Stimulated activated CD4-positive, alpha-beta T cell treated with anti-CD3 and anti-CD28 coated beads, Interleukin-1b, Interleukin-23, amount 100 ng/mL, for 24 hours (primary cell): Measurements from ENCODE around the gene RTKN2.

Experiments
- DNase-seq, 4 experiments: peaks; one replicate each; pipeline ENCODE4 v3.0.0-alpha.2; 2020; ENCODE audit warnings: low read depth in 4 of 4, low spot score in 1 of 4

Gene RTKN2

DNA sequence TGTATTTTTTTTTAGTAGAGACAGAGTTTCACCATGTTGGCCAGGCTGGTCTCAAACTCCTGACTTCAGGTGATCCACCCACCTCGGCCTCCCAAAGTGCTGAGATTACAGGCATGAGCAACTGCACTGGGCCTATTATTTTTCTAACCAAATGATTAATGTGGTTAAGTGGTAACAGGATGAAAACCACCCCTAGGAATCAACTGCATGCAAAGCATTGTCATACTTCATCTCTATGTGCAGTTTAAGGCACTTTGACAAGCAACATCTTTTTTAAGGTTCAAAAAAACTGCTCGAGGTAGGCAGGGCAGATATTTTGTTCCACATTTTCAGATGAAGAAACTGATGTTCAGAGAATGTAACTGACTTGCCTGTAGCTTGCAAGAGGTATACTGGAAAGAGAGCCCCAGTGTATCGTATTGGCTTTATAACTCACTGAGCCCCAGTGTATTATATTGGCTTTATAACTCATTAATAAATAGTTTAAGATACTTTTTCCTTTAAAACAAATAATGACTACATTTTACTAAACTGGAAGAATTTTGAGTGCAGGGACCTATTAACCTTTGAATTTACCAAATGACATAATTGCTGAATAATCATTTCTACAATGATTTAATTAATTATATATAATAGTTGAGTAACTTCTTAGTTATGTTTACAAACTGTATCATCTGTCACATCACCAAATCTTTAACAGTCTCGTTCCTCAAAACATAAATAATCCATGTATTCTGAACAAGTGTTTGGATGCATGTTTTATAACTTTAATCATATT, 38.1 kb downstream of the RTKN2 start:
- no peak for DNase-seq

- DNase-seq = no peak
These were observed 43.3 kb downstream of the RTKN2 start for GRCh38 chr10:62225362-62225761.

GRCh38 chr10:62224606-62225005, 44.0 kb downstream of the RTKN2 start:
- DNase-seq = no peak

- no peak for DNase-seq
These were observed 51.0 kb downstream of the RTKN2 start for GRCh38 chr10:62217683-62218082.

- DNase-seq = no peak
These were observed 54.2 kb downstream of the RTKN2 start for GRCh38 chr10:62214364-62214874.

DNA sequence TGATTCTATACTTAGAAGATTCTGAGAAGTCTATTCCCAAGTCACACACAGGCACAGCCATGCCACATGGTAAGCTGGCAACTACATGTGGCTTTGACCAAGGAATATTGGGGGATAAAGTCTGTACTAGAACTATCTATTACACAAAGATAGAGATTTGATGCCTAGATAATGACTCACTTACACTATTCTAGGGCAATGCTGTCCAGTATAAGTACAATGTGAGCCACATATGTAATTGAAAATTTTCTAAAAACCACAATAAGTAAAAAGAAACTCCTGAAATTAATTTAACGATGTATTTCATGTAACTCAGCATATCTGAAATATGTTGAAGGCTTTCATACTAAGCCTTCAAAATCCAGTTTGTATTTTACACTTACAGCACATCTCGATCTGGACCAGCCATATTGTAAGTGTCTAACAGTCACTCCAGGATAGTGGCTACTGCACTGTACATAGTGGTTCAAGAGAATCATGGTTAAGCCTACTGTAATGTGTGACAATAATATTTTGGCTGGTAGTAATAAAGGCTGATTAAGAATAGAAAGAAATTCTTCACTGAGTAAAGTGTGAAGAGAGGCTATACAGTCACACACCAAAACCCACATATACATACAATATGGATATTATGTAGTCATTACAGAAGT, 62.8 kb downstream of the RTKN2 start:
- no peak for DNase-seq

DNA sequence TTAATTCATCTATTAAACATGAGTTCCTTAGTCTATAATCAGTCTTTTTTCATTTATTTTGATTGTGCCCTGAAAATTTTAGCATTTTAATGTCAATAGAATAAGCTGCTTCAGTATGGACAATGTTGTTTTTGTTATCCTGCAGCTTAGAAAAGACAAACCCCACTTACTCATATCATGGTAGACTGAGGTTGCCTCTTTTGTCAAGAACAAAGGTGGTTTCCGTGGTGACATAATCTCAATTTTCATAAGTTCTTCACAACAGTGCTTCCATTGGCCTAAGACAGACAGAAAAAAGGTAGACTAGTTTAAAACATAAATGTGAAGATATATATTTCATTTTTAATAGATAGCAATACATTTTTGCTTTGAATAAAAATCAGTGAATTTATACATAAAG, 69.1 kb downstream of the RTKN2 start:
- no peak for DNase-seq

DNA sequence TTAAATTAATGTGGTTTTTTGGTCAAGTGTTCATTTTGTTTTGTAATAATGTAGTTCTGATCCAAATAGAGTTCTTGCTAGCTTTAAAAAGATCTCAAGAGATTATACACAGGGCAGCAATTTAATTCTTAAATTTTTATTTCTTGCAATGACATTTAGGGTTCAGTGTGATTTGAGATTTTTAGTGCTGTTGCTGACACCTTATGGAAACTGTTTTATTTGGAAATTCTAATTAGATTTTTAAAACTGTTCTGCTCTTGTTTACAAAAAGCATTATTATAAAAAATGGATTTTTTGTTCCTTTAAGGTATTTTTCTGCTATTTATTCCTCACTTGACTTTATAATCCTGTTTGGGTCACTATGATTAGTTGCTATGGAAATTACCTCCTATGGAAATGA, 72.1 kb downstream of the RTKN2 start:
- DNase-seq = no peak

- no peak for DNase-seq
These were observed 73.0 kb downstream of the RTKN2 start for GRCh38 chr10:62195675-62195926.

- no peak for DNase-seq
These were observed 73.5 kb downstream of the RTKN2 start for GRCh38 chr10:62194924-62195674.

DNA sequence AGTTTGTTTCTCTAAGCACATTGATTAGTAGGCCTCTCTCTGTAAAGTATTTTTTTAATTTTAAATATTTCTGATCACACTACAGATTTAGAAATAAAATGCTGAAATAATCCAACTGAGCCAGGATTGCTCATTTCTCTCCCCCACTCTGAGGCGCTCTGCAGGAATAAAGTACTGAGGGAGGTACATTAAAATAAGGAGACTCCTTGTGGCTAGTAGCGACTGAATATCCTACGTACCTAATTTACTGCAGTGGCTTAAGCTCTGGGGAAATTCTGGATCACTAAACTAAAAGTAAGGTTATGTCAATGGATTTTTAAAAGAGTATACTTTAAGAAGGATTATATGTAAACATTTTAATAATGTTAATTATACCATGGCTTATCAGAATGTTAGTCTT, 75.2 kb downstream of the RTKN2 start:
- no peak for DNase-seq

- DNase-seq = no peak
These were observed 79.5 kb downstream of the RTKN2 start for GRCh38 chr10:62189131-62189530.

DNA sequence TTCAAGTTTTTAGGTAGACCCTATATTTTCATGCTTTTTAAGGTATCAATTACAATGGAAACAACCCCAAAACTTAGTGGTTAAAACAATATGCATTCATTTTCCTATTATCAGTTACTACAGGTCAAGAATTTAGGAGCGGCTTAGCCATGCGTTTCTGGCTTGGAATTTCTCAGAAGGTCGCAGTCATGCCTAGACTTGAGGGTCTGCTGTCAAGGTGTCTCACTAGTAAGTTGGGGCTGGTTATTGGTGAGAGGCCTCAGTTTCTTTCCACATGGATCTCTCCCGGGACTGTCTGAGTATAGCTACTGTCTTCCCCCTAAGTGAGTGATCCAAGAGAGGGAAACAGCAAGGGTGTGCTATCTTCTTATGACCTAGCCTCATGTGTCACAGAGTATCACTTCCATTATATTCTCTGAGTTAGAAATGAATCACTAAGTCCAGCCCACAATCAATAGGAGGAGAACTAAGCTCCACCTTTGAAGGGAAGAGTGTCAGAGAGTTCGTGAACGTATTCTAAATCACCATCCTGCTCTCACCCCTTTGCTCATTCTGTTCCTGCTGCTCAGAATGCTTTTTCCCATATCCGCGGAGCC, 80.5 kb downstream of the RTKN2 start:
- DNase-seq = no peak

DNA sequence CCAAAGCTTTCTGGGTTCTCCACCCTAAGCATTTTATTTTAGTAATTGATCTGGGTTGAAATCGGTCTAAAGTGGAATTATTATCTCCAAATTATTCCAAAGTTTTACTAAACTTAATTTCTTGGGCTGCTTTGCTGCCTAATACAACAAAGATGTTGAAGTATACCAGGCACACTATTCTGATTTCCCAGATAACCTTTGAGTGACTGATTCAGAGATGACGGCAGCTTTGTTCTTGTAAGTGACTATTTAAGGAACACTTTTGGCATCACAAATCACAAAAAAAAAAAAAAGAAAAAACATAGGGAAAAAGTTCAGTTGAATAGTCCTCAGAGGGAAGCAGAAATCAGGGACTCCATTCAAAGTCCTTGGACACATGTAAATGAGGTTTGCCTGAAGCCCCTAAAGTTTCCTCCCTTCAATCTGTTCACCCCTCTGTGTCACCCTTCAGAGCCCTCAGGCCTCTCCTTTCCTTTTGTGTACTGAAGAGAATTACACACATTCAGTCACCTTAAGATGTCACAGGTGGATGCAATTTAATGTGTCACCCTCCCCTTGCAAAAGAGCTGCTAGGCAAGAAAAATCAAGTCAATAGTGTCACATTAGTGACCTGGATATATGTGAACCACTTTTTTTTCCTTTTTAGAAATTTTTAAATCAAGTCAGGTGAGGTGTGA, 81.5 kb downstream of the RTKN2 start:
- DNase-seq = no peak

DNA sequence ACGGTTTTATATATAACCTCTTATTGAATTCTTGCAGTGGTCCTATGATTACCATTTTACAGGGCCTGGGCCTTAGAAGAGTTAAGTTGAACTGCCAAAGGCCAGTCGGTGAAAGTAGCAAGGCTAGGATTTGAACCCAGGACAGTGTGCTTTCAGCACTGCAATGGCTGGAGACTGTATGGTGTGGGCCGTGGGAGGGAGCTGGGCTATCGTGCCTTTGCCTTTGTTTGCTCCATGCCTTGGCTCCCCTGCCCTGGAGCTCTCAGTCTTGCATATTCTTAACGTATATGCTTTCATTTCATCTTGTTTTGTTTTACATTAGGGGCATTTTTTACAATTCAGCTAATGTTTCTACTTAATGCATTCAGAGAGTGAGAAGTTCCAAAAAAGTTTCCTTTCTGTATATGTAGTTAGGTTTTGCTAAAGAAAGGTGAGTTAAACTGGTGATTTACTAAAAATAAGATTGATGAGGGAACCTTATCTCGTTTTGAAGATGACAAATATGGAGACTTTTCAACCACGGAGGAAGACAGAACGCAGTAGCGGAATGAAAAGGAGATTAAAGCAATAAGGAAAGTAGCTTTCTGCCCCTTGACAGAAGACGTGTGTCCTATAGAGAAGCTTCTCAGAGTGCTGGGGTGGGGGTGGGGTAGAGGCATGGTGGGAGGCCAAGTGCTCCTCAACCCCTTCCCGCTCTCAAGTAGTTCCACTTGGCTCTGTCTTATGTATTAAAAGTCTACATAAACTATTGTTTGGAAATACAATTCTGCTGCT, 82.5 kb downstream of the RTKN2 start:
- DNase-seq = no peak

DNA sequence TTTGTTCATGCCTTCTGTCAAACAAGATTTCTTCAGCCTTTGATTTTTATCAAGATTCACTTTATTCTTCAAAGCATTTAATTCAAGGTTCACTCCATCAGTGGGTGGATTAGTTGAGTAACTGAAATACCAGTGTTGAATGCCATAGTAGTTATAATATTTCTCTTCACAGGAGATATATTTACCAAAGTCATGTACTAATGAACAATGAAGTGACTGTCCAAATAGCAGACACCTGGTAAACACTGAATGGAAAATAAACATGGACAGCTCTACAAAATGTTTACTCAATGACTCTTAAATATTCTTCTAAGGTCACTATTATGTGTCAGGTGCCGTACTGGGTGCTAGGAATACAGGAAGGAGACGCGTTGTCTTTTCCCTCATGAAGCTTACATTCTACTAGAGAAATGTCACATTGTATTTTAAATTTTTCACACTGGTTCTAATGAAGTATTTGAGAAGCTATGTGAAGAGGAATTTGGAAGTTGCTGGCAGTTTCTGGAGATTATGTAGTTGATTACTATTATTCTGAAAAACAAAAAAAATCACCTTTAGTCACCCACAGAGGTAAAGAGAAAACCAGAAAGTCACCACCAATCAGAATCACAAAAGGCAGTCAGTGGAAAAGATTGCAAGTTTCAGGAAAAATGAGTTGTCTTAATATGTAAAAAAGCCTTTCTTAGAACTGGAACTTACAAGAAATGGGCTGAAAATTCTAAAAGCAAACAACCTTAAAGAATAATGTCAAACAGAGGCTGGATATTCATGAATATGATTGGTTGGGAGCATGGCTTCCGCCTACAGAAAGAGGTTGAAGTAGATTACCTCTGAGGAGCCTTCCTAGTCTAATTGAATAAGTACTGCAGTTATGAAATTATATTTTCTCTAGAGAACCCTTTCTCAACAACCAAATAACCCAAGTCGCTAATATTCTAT, 84.5 kb downstream of the RTKN2 start:
- DNase-seq = no peak

- DNase-seq = no peak
These were observed 85.2 kb downstream of the RTKN2 start for GRCh38 chr10:62183442-62183841.

GRCh38 chr10:62182595-62182994, 86.0 kb downstream of the RTKN2 start:
- DNase-seq = no peak

- DNase-seq = no peak
These were observed 86.5 kb downstream of the RTKN2 start for GRCh38 chr10:62182171-62182570.
